RWPE2 (cell line): ENCODE data around the gene FBXO46.

Experiments used
- ATAC-seq: fragments of 200-7000 bp; cut with Tn5 transposase; 3 replicates; pipeline ENCODE4 v1.9.1; 2021; ENCODE audit warnings: low read depth
- DNase-seq: peaks from one replicate; pipeline ENCODE4 v3.0.0-alpha.2; 2020; ENCODE audit warnings: low spot score
- H3K27ac ChIP-seq: fragments of 450-650 bp; 2 replicates; pipeline ENCODE4 v1.5.1; 2017; ENCODE audit warnings: mild to moderate bottlenecking; ENCODE audit not compliant: poor library complexity, severe bottlenecking
- H3K27me3 ChIP-seq: fragments of 250-450 bp; sonication (Bioruptor Pico); 2 replicates; pipeline ENCODE4 v1.5.1; 2021; ENCODE audit warnings: mild to moderate bottlenecking, moderate library complexity; ENCODE audit not compliant: insufficient read depth, poor library complexity, severe bottlenecking
- H3K36me3 ChIP-seq: fragments of 250-450 bp; sonication (Bioruptor Pico); 2 replicates; pipeline ENCODE4 v1.5.1; 2020; ENCODE audit warnings: low read depth, mild to moderate bottlenecking, moderate library complexity
- H3K4me1 ChIP-seq: fragments of 250-450 bp; sonication (Bioruptor Pico); 2 replicates; pipeline ENCODE4 v1.5.1; 2021; ENCODE audit warnings: mild to moderate bottlenecking, moderate library complexity; ENCODE audit not compliant: insufficient read depth, poor library complexity, severe bottlenecking
- H3K4me3 ChIP-seq: fragments of 250-450 bp; sonication (Bioruptor Pico); 2 replicates; pipeline ENCODE4 v1.5.1; 2021; ENCODE audit warnings: mild to moderate bottlenecking, moderate library complexity; ENCODE audit not compliant: severe bottlenecking
- H3K9me3 ChIP-seq: fragments of 250-450 bp; sonication (Bioruptor Pico); 2 replicates; pipeline ENCODE4 v1.5.1; 2021; ENCODE audit warnings: mild to moderate bottlenecking, moderate library complexity; ENCODE audit not compliant: severe bottlenecking
- TF ChIP-seq, protein P1 (sequence below): fragments of 450-650 bp; IDR thresholded peaks from one replicate; pipeline ENCODE4 v1.5.1; 2017; ENCODE audit warnings: mild to moderate bottlenecking, moderate library complexity; ENCODE audit not compliant: poor library complexity, severe bottlenecking

Gene FBXO46

GRCh38 chr19:45711851-45712698, 18.6 kb downstream of the FBXO46 start:
- no peak for DNase-seq
- H3K9me3 ChIP-seq, result no peaks in the 10 kb centered on the region
- ATAC-seq, result no peak
- no peak overlapping the region for H3K27ac ChIP-seq
- TF ChIP-seq, protein P1, sequence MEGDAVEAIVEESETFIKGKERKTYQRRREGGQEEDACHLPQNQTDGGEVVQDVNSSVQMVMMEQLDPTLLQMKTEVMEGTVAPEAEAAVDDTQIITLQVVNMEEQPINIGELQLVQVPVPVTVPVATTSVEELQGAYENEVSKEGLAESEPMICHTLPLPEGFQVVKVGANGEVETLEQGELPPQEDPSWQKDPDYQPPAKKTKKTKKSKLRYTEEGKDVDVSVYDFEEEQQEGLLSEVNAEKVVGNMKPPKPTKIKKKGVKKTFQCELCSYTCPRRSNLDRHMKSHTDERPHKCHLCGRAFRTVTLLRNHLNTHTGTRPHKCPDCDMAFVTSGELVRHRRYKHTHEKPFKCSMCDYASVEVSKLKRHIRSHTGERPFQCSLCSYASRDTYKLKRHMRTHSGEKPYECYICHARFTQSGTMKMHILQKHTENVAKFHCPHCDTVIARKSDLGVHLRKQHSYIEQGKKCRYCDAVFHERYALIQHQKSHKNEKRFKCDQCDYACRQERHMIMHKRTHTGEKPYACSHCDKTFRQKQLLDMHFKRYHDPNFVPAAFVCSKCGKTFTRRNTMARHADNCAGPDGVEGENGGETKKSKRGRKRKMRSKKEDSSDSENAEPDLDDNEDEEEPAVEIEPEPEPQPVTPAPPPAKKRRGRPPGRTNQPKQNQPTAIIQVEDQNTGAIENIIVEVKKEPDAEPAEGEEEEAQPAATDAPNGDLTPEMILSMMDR, result no peak
- H3K27me3 ChIP-seq, result no peaks in the 10 kb centered on the region
- H3K36me3 ChIP-seq, result peaks cover 27% of the 10 kb centered on the region
- no peak overlapping the region for H3K4me3 ChIP-seq
- no peaks in the 10 kb centered on the region for H3K4me1 ChIP-seq

GRCh38 chr19:45710356-45711130, 20.2 kb downstream of the FBXO46 start:
- ATAC-seq (no peak), DNase-seq (no peak)
- H3K4me1 ChIP-seq, result no peaks in the 10 kb centered on the region
- no peaks in the 10 kb centered on the region for H3K27me3 ChIP-seq
- no peak overlapping the region for H3K27ac ChIP-seq
- peaks cover 27% of the 10 kb centered on the region for H3K36me3 ChIP-seq
- no peak overlapping the region for H3K4me3 ChIP-seq
- TF ChIP-seq, protein P1, result no peak
- H3K9me3 ChIP-seq, result no peaks in the 10 kb centered on the region

GRCh38 chr19:45705710-45706415, 24.8 kb downstream of the FBXO46 start:
- ATAC-seq (no peak), DNase-seq (no peak)
- TF ChIP-seq, protein P1, result no peak
- no peaks in the 10 kb centered on the region for H3K27me3 ChIP-seq
- no peaks in the 10 kb centered on the region for H3K9me3 ChIP-seq
- H3K36me3 ChIP-seq, result peaks cover 25% of the 10 kb centered on the region
- no peaks in the 10 kb centered on the region for H3K4me1 ChIP-seq
- H3K4me3 ChIP-seq, result no peak overlapping the region
- no peak overlapping the region for H3K27ac ChIP-seq

DNA sequence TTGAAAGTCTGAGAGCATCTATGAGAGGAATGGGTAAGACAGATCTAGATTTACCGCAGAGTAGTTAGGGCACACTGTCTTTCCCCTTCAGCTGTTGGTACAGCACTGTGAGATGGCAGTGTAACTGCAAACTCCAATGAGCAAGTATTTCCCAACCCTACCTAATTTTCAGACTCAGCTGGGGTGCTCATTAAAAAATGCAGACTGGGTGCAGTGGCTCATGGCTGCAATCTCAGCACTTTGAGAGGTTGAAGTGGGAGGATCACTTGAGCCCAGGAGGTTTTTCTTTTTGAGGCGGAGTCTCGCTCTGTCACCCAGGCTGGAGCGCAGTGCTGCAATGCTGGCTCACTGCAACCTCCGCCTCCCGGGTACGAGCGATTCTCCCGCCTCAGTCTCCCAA, 25.6 kb downstream of the FBXO46 start:
- DNase-seq, result no peak
- Histone ChIP-seq H3K27ac (no peak overlapping the region), H3K4me3 (no peak overlapping the region), H3K9me3 (no peaks in the 10 kb centered on the region), H3K36me3 (peaks cover 21% of the 10 kb centered on the region), H3K4me1 (no peaks in the 10 kb centered on the region), H3K27me3 (no peaks in the 10 kb centered on the region)
- ATAC-seq, result peak; percentile 11; the same call in 1 of the 3 replicates
- TF ChIP-seq, protein P1, result no peak
